Gastroesophageal sphincter (tissue), 4 donors: Measurements from ENCODE around the gene COL5A1. TPM values are rescaled to one million over a fixed set of nuclear protein-coding genes. Genes with fewer than 3 reads are reported as not detected.

Source experiments
- ATAC-seq: fragments of 150-250 bp; one replicate; pipeline ENCODE4 v1.9.1; 2016; ENCODE audit warnings: mild to moderate bottlenecking, moderate library complexity
- H3K27ac ChIP-seq, 4 donors: fragments of 200-600 bp; sonication (generic) in 3 of 4; 1 replicate in 3 of 4; 2 replicates in 1 of 4; pipeline ENCODE4 v1.5.1; 2016 to 2019
- H3K27me3 ChIP-seq: fragments of 200-600 bp; sonication (generic); one replicate; pipeline ENCODE4 v1.5.1; 2019
- H3K36me3 ChIP-seq, 2 donors: fragments of 200-600 bp; sonication (generic); one replicate each; pipeline ENCODE4 v1.5.1; 2019; ENCODE audit warnings: control low read depth in 1 of 2
- H3K4me1 ChIP-seq, 3 donors: fragments of 200-600 bp; sonication (generic); 1 replicate in 2 of 3; 2 replicates in 1 of 3; pipeline ENCODE4 v1.5.1; 2016 to 2019; ENCODE audit warnings: control low read depth in 2 of 3
- H3K4me3 ChIP-seq, 2 donors: fragments of 200-600 bp; sonication (generic); one replicate each; pipeline ENCODE4 v1.5.1; 2019; ENCODE audit warnings: mild to moderate bottlenecking in 1 of 2, moderate library complexity in 1 of 2
- H3K9me3 ChIP-seq, 3 donors: fragments of 200-600 bp; sonication (generic); one replicate each; pipeline ENCODE4 v1.5.1; 2017 to 2019; ENCODE audit warnings: control low read depth in 2 of 3
- EP300 ChIP-seq: sonication (generic); formaldehyde crosslinking; IDR thresholded peaks from one replicate; pipeline ENCODE4 v1.6.1; 2017; ENCODE audit warnings: antibody characterized with exemption, mild to moderate bottlenecking
- POLR2A ChIP-seq, 2 donors: fragments of 450-650 bp; IDR thresholded peaks; one replicate each; pipeline ENCODE4 v1.6.1; 2017; ENCODE audit warnings: antibody characterized with exemption in 2 of 2, mild to moderate bottlenecking in 2 of 2, moderate library complexity in 1 of 2
- POLR2AphosphoS5 ChIP-seq: sonication (generic); formaldehyde crosslinking; IDR thresholded peaks from one replicate; pipeline ENCODE4 v1.6.1; 2017; ENCODE audit warnings: antibody characterized with exemption
- WGBS, 2 donors: methylation state at CpG; one replicate each; pipeline ENCODE4 v1.1.5; 2018; ENCODE audit warnings: low coverage in 1 of 2; 5-methylcytosine and 5-hydroxymethylcytosine counted together
- total RNA-seq, 4 donors: library from RNA; depleted of rRNA; stranded (reverse); fragments of >200 nt; gene quantifications; one replicate each; pipeline ENCODE4 v1.1.0, GENCODE V29; 2016
- TF ChIP-seq, protein P1 (sequence below), 4 experiments: fragments of 200-600 bp in 2 of 4; fragments of 450-650 bp in 2 of 4; sonication (generic) in 1 of 4; IDR thresholded peaks; one replicate each; pipeline ENCODE4 v1.5.1; 2017 to 2019; ENCODE audit warnings: antibody characterized with exemption in 4 of 4, mild to moderate bottlenecking in 2 of 4, moderate library complexity in 2 of 4

The COL5A1 gene
- total RNA-seq, 4 donors from 2014 or later = 48.5 to 86.4 (median 74.9) TPM

DNA sequence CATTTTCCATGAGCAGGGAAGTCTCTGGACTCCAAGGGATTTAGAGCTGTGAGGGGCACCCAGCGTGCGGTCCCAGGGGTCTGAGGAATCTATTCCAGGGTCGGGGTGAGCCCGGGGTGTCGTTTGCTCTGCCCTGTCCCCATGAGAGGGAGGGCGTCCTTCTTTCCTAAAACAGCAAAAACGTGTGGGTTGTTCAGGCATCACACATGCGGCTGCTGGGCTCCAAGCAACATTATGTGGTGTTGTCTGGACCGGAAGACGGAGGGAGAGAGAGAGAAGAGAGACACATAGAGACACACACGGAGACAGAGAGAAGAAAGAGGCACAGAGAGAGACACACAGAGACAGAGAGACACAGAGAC, 42.7 kb upstream of the COL5A1 start:
- peaks cover 16% of the 10 kb centered on the region for H3K27me3 ChIP-seq
- no peaks in the 10 kb centered on the region for H3K36me3 ChIP-seq
- WGBS, 2 donors = 40% methylated on average over 1 of the region's 11 CpGs; no CpG with 5 or more reads in 1 of the 2 donors
- peaks cover 0 to 9% (median 0%) of the 10 kb centered on the region in 3 donors for H3K4me1 ChIP-seq
- H3K27ac ChIP-seq = no peak overlapping the region
- ATAC-seq = no peak
- H3K9me3 ChIP-seq = no peaks in the 10 kb centered on the region
- no peak overlapping the region for H3K4me3 ChIP-seq
- no peak for TF ChIP-seq POLR2AphosphoS5
- TF ChIP-seq, protein P1, sequence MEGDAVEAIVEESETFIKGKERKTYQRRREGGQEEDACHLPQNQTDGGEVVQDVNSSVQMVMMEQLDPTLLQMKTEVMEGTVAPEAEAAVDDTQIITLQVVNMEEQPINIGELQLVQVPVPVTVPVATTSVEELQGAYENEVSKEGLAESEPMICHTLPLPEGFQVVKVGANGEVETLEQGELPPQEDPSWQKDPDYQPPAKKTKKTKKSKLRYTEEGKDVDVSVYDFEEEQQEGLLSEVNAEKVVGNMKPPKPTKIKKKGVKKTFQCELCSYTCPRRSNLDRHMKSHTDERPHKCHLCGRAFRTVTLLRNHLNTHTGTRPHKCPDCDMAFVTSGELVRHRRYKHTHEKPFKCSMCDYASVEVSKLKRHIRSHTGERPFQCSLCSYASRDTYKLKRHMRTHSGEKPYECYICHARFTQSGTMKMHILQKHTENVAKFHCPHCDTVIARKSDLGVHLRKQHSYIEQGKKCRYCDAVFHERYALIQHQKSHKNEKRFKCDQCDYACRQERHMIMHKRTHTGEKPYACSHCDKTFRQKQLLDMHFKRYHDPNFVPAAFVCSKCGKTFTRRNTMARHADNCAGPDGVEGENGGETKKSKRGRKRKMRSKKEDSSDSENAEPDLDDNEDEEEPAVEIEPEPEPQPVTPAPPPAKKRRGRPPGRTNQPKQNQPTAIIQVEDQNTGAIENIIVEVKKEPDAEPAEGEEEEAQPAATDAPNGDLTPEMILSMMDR (IDR thresholded peaks at IDR 0.05) = no peak
- TF ChIP-seq EP300 = no peak
- no peak for TF ChIP-seq POLR2A (IDR thresholded peaks at IDR 0.05)

GRCh38 chr9:134600371-134600770, 41.2 kb upstream of the COL5A1 start:
- no peak overlapping the region for H3K27ac ChIP-seq
- no peak for ATAC-seq
- peaks cover 0 to 9% (median 0%) of the 10 kb centered on the region in 3 donors for H3K4me1 ChIP-seq
- TF ChIP-seq EP300 (no peak), POLR2AphosphoS5 (no peak)
- TF ChIP-seq, protein P1 (IDR thresholded peaks at IDR 0.05) = no peak
- 60 to 93% methylated on average over 1 to 6 of the region's 6 CpGs for WGBS, 2 donors
- peaks cover 16% of the 10 kb centered on the region for H3K27me3 ChIP-seq
- no peak overlapping the region for H3K4me3 ChIP-seq
- H3K9me3 ChIP-seq = no peaks in the 10 kb centered on the region
- H3K36me3 ChIP-seq = no peaks in the 10 kb centered on the region

DNA sequence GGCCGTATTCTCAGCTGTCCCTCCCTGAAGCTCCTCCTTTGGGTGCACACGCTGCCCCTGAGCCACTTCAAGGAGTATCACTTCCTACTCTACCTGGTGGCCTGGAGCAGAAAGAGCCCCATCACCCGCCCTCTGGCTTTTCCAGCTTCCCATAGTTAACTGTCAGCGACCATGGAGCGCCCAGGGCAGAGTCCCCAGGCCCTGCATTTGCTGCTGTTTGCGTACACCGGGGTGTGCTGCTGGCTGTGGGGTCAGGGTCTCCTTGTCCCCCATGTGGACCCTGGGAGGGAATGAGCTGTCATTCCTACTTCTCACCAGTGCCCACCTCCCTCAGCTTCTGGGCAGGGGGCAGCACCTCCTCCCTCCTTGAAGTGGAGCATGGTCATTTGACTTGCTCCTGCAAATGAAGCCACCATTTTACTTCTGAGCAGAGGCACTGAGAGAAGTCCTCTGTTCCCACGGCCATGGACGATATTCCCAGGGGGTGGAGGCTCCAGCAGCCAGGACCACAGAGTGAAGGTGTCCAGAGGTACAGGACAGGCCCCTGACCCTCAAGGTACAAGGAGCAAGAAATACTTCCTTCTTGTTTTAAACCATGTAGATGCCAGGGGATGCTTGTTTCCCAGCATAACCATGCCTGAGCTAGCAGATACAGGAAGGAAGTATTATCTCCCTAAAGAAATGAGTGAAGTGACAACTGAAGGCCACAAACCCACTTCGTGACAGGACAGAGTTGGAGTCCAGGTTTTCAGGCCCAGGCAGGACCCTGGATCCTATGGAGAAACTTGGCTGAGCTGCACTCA, 40.6 kb upstream of the COL5A1 start:
- WGBS, 2 donors = 98 to 100% methylated on average over 1 to 8 of the region's 10 CpGs
- Histone ChIP-seq H3K4me1 (peaks cover 0 to 9% (median 0%) of the 10 kb centered on the region in 3 donors), H3K27ac (no peak overlapping the region), H3K4me3 (no peak overlapping the region), H3K9me3 (no peaks in the 10 kb centered on the region), H3K27me3 (peaks cover 16% of the 10 kb centered on the region), H3K36me3 (no peaks in the 10 kb centered on the region)
- TF ChIP-seq POLR2A (IDR thresholded peaks at IDR 0.05) = no peak
- TF ChIP-seq POLR2AphosphoS5 = no peak
- TF ChIP-seq, protein P1 (IDR thresholded peaks at IDR 0.05) = no peak
- TF ChIP-seq EP300 = no peak
- ATAC-seq = no peak

- Histone ChIP-seq H3K27ac (no peak overlapping the region), H3K36me3 (no peaks in the 10 kb centered on the region)
- WGBS, 2 donors = 93 to 95% methylated on average over 6 to 7 of the region's 7 CpGs
These were observed 39.8 kb upstream of the COL5A1 start for GRCh38 chr9:134601764-134602163.

More at GRCh38 chr9:134601764-134602163, 39.8 kb upstream of the COL5A1 start:
- Histone ChIP-seq H3K4me1 (peaks cover 0 to 9% (median 0%) of the 10 kb centered on the region in 3 donors), H3K4me3 (no peak overlapping the region), H3K9me3 (no peaks in the 10 kb centered on the region), H3K27me3 (peaks cover 16% of the 10 kb centered on the region)
- no peak for ATAC-seq
- TF ChIP-seq EP300 = no peak
- TF ChIP-seq, protein P1 (IDR thresholded peaks at IDR 0.05) = no peak
- TF ChIP-seq POLR2AphosphoS5 = no peak
- no peak for TF ChIP-seq POLR2A (IDR thresholded peaks at IDR 0.05)
